Kidney epithelial cell (primary cell): Measurements from ENCODE around the gene RNU4-1. TPM values are rescaled to one million over a fixed set of nuclear protein-coding genes. Genes with fewer than 3 reads are reported as not detected.
"Not testable (repeated sequence)": the region's sequence is repeated elsewhere in the genome, so short reads cannot be mapped to it uniquely, and the experiment has no call there.

Source experiments
- DNase-seq: peaks from one replicate; pipeline ENCODE4 v3.0.0-alpha.2; 2010; ENCODE audit warnings: low read depth
- H3K27me3 ChIP-seq: 2 replicates; pipeline ENCODE4 v1.6.0; 2011; ENCODE audit warnings: low read length; ENCODE audit not compliant: control insufficient read depth, insufficient read depth
- H3K36me3 ChIP-seq: 2 replicates; pipeline ENCODE4 v1.5.1; 2011; ENCODE audit warnings: low read length; ENCODE audit not compliant: control insufficient read depth, insufficient read depth
- H3K4me3 ChIP-seq: 2 replicates; pipeline ENCODE4 v1.5.1; 2011; ENCODE audit warnings: low read depth, mild to moderate bottlenecking, control low read depth, low read length
- total RNA-seq: library from RNA; depleted of rRNA; stranded (reverse); fragments of >200 nt; gene quantifications from 2 replicates; pipeline ENCODE4 v1.2.3, GENCODE V29; 2015
- TF ChIP-seq, protein P1 (sequence below): IDR thresholded peaks from 2 replicates; pipeline ENCODE4 v1.5.1; 2011; ENCODE audit warnings: mild to moderate bottlenecking, moderate library complexity, low read length, control low read depth, inconsistent platforms; ENCODE audit not compliant: insufficient read depth, poor library complexity, severe bottlenecking

Gene RNU4-1
- total RNA-seq, 1 donor from 2014 or later = not detected

DNA sequence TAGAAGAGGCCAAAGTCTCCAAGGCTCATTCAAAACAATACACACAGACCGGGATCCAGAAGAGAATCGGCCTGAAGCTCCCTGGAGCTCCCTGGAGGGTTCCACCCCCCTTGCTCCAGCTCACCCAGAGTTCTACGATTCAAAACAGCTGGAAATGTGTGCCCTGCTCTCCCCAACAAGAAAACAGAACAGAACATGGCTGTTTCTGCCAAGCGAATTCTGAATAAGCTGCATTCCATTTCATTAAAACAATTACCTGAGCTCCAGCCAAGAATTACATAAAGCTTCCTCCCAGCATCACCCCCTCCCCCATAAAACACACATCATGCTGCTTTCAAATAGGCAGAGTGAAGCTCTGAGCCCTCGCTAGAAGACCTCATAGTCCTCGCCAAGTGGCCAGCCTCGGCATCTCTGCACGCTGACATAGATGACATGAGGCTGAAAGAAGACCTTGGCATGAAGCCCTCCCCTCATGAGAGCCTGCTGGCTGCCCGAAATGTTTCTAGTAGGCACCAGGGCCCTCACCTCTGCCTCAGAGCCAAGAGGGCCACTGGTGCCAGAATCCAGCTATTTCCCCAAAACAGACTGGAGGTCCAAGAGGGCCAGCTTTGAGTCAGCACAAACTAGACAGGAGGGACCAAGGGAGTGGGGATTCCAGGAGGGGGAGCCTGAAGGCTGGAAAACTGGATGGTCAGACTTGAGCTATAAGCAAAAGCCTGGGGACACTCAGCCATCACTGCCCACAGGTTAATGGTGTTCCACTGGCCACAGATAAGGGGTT lies 35.8 kb downstream of the RNU4-1 start:
- TF ChIP-seq, protein P1, sequence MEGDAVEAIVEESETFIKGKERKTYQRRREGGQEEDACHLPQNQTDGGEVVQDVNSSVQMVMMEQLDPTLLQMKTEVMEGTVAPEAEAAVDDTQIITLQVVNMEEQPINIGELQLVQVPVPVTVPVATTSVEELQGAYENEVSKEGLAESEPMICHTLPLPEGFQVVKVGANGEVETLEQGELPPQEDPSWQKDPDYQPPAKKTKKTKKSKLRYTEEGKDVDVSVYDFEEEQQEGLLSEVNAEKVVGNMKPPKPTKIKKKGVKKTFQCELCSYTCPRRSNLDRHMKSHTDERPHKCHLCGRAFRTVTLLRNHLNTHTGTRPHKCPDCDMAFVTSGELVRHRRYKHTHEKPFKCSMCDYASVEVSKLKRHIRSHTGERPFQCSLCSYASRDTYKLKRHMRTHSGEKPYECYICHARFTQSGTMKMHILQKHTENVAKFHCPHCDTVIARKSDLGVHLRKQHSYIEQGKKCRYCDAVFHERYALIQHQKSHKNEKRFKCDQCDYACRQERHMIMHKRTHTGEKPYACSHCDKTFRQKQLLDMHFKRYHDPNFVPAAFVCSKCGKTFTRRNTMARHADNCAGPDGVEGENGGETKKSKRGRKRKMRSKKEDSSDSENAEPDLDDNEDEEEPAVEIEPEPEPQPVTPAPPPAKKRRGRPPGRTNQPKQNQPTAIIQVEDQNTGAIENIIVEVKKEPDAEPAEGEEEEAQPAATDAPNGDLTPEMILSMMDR = no peak
- H3K4me3 ChIP-seq = no peak overlapping the region
- H3K36me3 ChIP-seq = no peaks in the 10 kb centered on the region
- no peaks in the 10 kb centered on the region for H3K27me3 ChIP-seq
- DNase-seq = no peak

DNA sequence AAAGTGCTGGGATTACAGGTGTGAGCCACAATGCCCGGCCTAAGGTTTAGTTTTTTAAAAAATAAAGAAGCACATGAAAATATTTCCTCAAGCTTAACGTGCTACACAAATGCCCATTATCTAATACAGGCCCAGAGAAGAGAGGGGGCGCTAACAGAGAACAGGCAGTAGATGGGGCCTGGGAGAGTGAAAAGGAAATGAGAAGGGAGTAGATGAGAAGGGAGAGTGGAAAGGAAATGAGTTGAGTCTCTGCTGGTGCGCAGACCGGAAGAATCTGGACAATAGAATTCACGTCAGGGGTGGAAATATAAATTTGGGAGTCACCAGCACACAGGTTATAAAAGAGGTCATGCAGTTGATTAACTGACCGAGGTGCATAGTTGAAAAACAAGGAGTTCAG lies 38.2 kb downstream of the RNU4-1 start:
- Histone ChIP-seq H3K36me3 (no peaks in the 10 kb centered on the region), H3K27me3 (no peaks in the 10 kb centered on the region), H3K4me3 (no peak overlapping the region)
- TF ChIP-seq, protein P1 = no peak
- no peak for DNase-seq

DNA sequence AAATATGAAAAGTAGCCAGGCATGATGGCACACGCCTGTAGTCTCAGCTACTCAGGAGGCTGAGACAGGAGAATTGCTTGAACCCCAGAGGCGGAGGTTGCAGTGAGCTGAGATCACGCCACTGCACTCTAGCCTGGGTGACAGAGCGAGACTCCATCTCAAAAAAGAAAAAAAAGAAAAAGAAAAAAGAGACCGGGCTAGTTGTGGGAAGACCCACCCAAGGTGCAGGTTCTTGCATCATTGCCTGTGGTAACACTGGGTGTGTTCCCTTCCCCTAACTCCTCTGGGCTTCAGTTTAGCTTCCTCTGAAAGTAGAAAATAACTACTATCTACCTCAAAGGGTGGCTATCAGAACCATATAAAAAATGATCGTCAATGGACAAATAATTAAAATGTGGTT lies 39.7 kb downstream of the RNU4-1 start:
- H3K4me3 ChIP-seq, DNase-seq, H3K36me3 ChIP-seq, H3K27me3 ChIP-seq: not testable (repeated sequence)

DNA sequence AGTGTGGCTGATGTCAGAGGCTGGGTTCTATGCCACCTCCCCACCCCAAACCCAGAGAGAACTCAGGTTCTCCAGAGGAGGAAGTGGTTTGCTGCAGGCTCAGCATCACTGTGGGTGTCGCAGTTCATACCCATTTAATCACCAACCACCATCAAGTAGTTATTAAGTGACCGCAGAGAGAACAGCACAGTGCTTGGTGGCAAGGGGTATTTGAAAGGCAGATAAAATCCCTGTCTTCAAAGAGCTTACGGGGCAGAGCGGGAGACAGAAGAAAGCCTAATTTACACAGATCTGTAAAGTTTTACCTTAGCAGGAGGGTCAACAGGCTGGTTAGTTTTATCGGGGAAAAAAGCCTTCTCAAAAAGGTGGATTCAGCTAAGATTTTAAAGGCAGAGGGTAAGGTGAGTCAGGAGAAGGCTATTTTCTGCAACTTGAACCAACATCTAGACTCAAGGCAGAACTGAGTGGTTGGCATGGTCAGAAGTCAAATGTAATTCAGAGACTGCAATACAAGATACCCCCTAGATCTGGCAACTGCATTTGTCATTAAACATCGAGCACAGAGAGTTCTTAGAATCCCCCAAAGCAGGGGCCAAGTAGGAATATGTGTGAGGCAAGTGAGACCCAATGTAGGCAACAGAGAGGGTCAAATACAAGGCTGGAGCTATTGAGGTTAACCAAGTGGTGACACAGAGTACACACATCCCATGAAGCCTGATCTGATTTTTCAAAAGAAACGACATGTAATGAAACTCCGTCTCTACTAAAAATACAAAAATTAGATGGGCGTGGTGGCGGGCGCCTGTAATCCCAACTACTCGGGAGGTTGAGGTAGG lies 40.7 kb downstream of the RNU4-1 start:
- DNase-seq = no peak
- no peak overlapping the region for H3K4me3 ChIP-seq
- no peaks in the 10 kb centered on the region for H3K27me3 ChIP-seq
- TF ChIP-seq, protein P1 = no peak
- no peaks in the 10 kb centered on the region for H3K36me3 ChIP-seq

DNA sequence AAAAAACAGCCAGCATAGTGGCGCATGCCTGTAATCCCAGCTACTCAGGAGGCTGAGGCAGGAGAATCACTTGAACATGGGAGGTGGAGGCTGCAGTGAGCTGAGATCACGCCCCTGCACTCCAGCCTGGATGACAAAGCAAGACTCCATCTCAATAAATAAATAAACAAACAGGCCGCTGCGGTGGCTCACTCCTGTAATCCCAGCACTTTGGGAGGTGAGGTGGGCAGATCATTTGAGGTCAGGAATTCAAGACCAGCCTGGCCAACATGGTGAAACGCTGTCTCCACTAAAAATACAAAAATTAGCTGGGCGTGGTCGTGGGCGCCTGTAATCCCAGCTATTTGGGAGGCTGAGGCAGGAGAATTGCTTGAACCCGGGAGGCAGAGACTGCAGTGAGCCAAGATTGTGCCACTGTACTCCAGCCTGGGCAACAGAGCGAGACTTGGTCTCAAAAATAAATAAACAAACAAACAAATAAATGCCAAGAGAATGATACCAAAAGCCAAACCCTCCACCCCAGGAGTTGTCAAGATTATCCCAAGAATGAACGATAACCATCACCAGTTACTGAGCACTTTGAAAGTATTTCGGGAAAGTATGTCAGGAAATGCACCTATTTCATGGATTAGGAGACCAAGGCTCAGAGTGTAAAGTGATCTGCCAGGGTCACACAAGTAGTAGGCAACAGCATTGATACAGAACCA lies 41.5 kb downstream of the RNU4-1 start:
- not testable (repeated sequence) for H3K27me3 ChIP-seq, H3K4me3 ChIP-seq, H3K36me3 ChIP-seq, DNase-seq

DNA sequence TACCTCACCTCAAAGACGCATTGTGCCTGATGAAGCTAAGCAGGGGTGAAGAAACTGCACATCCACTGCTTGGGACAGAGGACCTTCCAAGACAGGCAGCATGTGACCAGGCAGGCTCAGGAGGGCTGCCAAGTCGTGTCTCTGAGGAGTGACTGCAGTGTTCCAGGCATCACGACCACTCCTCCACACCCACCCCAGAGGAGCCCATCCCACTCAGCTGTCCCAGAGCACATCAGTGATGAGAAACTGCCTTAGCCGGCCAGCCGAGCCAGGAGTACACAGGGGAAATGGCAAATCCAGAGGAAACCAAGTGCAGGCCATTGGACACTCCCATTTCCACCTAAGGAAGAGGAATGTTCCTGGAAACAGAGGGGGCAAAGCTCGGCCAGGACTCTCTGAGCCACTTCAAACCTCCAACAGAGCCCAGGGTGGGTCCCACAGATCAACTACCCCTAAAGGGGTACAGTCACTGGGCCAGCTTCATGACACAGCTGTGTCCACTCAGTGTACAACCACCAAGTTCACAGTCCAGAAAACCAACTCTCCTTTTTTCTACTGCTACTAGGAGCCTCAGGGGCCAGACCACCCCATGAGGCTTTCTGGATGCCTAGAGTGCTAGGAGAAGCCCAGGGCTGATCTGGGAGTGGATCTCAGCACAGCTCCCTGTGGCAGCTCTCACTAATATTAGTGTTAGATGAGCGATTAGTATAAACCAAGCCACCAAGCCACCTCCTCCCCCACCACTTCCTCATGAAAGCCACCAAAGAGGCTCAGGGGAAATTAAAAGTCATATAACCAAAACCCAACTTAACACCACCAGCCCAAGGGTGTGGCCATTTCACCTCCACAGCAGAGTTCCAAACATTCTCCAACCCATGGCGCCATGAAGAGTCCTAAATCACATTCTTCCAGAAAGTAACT lies 42.9 kb downstream of the RNU4-1 start:
- H3K4me3 ChIP-seq = no peak overlapping the region
- TF ChIP-seq, protein P1 = no peak
- no peaks in the 10 kb centered on the region for H3K36me3 ChIP-seq
- H3K27me3 ChIP-seq = no peaks in the 10 kb centered on the region
- DNase-seq = no peak
